ENCODE data around the gene FEZ2. TPM values are rescaled to one million over a fixed set of nuclear protein-coding genes. Genes with fewer than 3 reads are reported as not detected.

The FEZ2 gene
- total and polyA plus RNA-seq, 2 donors (not counting 3 experiments of a cell fraction or from before 2014, with no cell fraction given), result 41.2 to 72.4 TPM

GRCh38 chr2:36582538-36582937 is 15.4 kb downstream of the FEZ2 start:
- POLR2A ChIA-PET, result interaction anchor here (1.0 kb wide), 1 partner anchor 10 kb away, joined by 3 read pairs; no protein-coding TSS in a partner anchor
- no peak overlapping the region for H3K27ac ChIP-seq (ENCODE audit: insufficient read depth, low read depth, low read length)
- H3K4me1 ChIP-seq (ENCODE audit: control insufficient read depth, extremely low read depth, insufficient read depth, low read length), result no peaks in the 10 kb centered on the region
- H3K9ac ChIP-seq (replicated peaks; ENCODE audit: extremely low read depth, insufficient read depth, low read length), result no peak overlapping the region
- no TSS peak for BruUV-seq (replicated peaks)
- no peaks in the 10 kb centered on the region for H4K20me1 ChIP-seq (replicated peaks; ENCODE audit: control insufficient read depth, extremely low read depth, insufficient read depth, low read length)
- peaks cover 49% of the 10 kb centered on the region for H3K79me2 ChIP-seq (ENCODE audit: control insufficient read depth, insufficient read depth, low read length)
- no peak for DNase-seq (ENCODE audit: low read depth, low spot score)
- CTCF ChIA-PET, result interaction anchor here (1.4 kb wide), 1 partner anchor 15 kb away, joined by 3 read pairs; the partner anchor contains the start of gene FEZ2
- no peak for TF ChIP-seq CTCF (IDR thresholded peaks at IDR 0.05; ENCODE audit: extremely low read depth in 1 of 2, insufficient read depth in 1 of 2, low read depth in 1 of 2, low read length in 2 of 2)
- TF ChIP-seq FOS (IDR thresholded peaks at IDR 0.05; ENCODE audit: borderline replicate concordance, insufficient read depth, low read length), result no peak
- TF ChIP-seq JUN (IDR thresholded peaks at IDR 0.05; ENCODE audit: borderline replicate concordance, insufficient read depth, insufficient read length, low read depth), result no peak
- TF ChIP-seq POLR2AphosphoS5 (IDR thresholded peaks at IDR 0.05; ENCODE audit: insufficient read depth, low read depth, low read length), result no peak
- TF ChIP-seq GATA2 (IDR thresholded peaks at IDR 0.05; ENCODE audit: insufficient read depth, insufficient read length, low read depth, low read length), result no peak
- no peak for TF ChIP-seq MYC (IDR thresholded peaks at IDR 0.05; ENCODE audit: low read depth, low read length)
- no peak for TF ChIP-seq MAX (IDR thresholded peaks at IDR 0.05; ENCODE audit: insufficient read depth, insufficient read length)
- no peak for TF ChIP-seq EZH2 (IDR thresholded peaks at IDR 0.05; ENCODE audit: borderline replicate concordance, low read depth, low read length, severe bottlenecking)
- no peak for TF ChIP-seq POLR2A (IDR thresholded peaks at IDR 0.05; ENCODE audit: low read depth, low read length)
- dilution Hi-C loops (cut with MboI; ENCODE audit: extremely low pct_ligation_motif_present, low sequenced_read_pairs), result no loop called here
- H3K9me1 ChIP-seq (replicated peaks; ENCODE audit: control insufficient read depth, extremely low read depth, insufficient read depth, low read length), result no peaks in the 10 kb centered on the region
- intact Hi-C loops (cut with micrococcal nuclease), result no loop called here
- no peaks in the 10 kb centered on the region for H3K27me3 ChIP-seq (ENCODE audit: control insufficient read depth in 2 of 2, insufficient read depth in 2 of 2, low read length in 2 of 2)
- peaks cover 21 to 52% of the 10 kb centered on the region in 2 experiments for H3K36me3 ChIP-seq (ENCODE audit: control insufficient read depth in 2 of 2, extremely low read depth in 1 of 2, insufficient read depth in 2 of 2, low read length in 2 of 2)
- no peak overlapping the region for H3K4me3 ChIP-seq (replicated peaks in 1 of 3; ENCODE audit: insufficient read depth in 1 of 3, low read depth in 1 of 3, low read length in 3 of 3)
- no peaks in the 10 kb centered on the region for H3K9me3 ChIP-seq (replicated peaks; ENCODE audit: control insufficient read depth, insufficient read depth, low read length)
- no peak overlapping the region for H3K4me2 ChIP-seq (ENCODE audit: insufficient read depth, low read length)
- no peak for FAIRE-seq
- H2AFZ ChIP-seq (ENCODE audit: low read depth, low read length), result no peak overlapping the region
